GM20431 (cell line): ENCODE measurements around the gene ATP2A1.
"Not testable (repeated sequence)": the region's sequence is repeated elsewhere in the genome, so short reads cannot be mapped to it uniquely, and the experiment has no call there.

Experiments
- in situ Hi-C: fragments of 300-500 bp; cut with MseI, MboI; formaldehyde crosslinking; loops from one replicate; pipeline ENCODE4 v1.15.0; 2020; ENCODE audit warnings: low sequenced_read_pairs; ENCODE audit not compliant: unreplicated experiment

The ATP2A1 gene

DNA sequence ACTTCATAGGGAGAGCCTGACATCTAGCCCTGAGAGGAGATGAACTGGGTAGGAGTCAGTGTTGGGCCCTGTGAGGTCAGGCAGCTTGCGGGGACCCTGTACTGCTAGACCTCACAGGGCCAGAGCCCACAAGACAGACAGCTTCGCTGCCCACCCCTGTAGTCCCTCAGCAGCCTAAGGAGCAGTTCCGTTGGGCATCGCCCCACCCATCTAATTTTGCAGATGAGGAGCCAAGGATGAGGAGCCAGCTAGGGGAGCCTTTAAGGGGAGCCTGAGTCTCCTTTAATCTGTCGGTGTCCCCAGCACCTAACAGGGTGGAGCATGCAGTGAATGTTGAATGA lies 31.4 kb upstream of the ATP2A1 start:
- in situ Hi-C loops = no loop called here

- in situ Hi-C loops = no loop called here
Measured at GRCh38 chr16:28858421-28858820, 19.9 kb upstream of the ATP2A1 start.

- in situ Hi-C loops = no loop called here
Measured at GRCh38 chr16:28859326-28859725, 19.0 kb upstream of the ATP2A1 start.

- in situ Hi-C loops = no loop called here
Measured at GRCh38 chr16:28863929-28864793, 14.1 kb upstream of the ATP2A1 start.

- in situ Hi-C loops = no loop called here
Measured at GRCh38 chr16:28865001-28865688, 13.1 kb upstream of the ATP2A1 start.

GRCh38 chr16:28865722-28866453 lies 12.4 kb upstream of the ATP2A1 start:
- in situ Hi-C loops = no loop called here

GRCh38 chr16:28866454-28866804 lies 11.9 kb upstream of the ATP2A1 start:
- in situ Hi-C loops = no loop called here

DNA sequence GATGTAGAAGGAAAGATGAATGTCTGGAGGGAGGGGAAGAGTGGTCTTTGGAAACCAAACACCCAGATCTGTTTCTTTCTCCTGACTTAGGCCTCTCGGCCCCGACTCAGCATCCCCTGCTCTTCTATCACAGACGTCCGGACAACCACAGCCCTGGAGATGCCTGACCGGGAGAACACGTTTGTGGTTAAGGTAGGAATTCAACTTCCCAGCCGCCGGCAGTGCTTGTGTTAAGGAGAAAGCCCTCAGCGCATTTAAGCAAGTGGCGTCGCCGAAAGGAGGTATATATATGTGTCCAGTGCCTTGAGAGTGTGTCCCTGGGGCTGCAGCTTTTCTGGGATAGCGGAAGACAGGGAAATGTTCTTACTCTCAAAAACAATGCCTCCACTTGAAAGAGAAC lies 11.0 kb upstream of the ATP2A1 start:
- in situ Hi-C loops = no loop called here

DNA sequence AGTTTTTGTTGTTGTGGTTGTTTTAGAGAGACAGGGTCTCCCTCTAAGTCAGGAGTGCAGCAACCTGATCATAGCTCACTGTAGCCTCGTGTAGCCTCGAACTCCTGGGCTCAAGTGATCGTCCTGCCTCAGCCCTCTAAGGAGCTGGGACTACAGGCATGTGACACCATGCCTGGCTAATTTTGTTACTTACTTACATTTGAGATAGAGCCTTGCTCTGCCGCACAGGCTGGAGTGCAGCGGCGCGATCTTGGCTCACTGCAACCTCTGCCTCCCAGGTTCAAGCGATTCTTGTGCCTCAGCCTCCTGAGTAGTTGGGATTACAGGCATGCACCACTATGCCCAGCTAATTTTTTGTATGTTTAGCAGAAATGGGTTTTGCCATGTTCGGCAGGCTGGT lies 10.6 kb upstream of the ATP2A1 start:
- in situ Hi-C loops = not testable (repeated sequence)

DNA sequence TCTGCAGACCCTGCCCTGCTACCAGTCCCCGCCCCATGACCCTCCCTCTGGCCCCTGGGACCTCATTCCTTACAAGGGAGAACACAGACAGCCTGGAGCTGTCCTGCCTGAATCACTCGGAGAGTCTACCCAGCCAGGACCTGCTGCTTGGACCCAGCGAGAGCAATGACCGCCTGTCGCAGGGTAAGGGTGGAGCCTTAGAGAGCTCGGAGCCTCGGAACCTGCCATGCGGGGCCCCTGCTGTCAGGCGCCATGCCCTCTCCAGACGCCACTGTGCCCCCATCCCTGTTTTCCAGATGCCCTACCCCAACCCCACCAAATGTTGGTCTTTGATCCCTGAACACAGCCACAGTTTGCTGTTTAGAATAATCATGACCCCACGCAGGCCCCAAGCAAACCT lies 9.1 kb upstream of the ATP2A1 start:
- in situ Hi-C loops = no loop called here

DNA sequence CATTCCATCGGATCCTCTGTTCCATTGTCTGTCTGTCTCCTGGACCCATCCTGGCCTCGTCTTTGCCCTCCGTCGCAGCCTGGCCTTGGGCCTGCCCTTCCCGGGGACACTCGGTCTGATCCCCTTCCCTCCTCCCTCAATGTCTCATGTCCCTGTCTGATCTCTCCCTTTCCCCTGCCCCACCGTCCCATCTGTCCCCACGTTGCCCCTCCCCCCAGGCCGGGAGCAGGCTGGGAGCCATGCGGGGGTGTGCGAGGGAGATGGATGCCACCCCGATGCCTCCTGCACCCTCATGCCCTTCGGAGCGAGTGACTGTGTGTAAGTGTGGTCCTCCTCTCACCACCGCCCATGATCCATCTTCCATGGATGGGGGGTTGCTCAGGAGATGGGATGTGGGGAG lies 5.3 kb upstream of the ATP2A1 start:
- in situ Hi-C loops = loop anchor here (10.0 kb wide), 1 partner anchor 52 kb away; the partner anchor contains the start of gene RABEP2

DNA sequence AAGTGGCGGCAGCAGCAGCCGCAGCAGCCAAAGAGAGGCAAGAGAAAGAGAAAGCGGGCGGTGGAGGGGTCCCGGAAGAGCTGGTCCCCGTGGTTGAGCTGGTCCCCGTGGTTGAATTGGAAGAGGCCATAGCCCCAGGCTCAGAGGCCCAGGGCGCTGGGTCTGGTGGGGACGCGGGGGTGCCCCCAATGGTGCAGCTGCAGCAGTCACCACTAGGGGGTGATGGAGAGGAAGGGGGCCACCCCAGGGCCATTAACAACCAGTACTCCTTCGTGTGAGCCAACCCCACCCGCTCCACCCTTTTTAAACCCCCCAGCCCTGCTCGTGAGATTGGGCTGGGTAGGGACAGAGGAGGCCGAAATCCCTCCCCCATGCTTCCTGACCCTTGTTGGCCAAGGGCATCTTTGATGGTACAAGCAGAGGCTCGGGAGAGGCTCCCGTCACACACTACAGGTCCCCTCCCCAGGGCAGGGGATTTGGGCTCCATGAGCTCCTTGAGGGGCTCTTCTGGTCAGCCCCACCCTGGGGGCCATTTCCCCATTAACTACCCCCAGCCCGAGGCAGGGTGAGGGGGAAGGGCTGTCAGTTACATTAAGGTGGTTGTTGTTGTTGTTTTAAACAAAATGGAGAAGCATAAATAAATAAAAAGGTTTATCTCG lies 4.6 kb upstream of the ATP2A1 start:
- in situ Hi-C loops = loop anchor here (10.0 kb wide), 1 partner anchor 51 kb away; the partner anchor contains the start of gene RABEP2

GRCh38 chr16:28874406-28874805 lies 3.9 kb upstream of the ATP2A1 start:
- in situ Hi-C loops = loop anchor here (10.0 kb wide), 1 partner anchor 50 kb away; the partner anchor contains the start of gene RABEP2

- in situ Hi-C loops = loop anchor here (10.0 kb wide), 1 partner anchor 49 kb away; the partner anchor contains the start of gene RABEP2
Measured at GRCh38 chr16:28875134-28876018, 2.9 kb upstream of the ATP2A1 start.

GRCh38 chr16:28876019-28876659 lies 2.1 kb upstream of the ATP2A1 start:
- in situ Hi-C loops = loop anchor here (10.0 kb wide), 1 partner anchor 49 kb away; the partner anchor contains the start of gene RABEP2

DNA sequence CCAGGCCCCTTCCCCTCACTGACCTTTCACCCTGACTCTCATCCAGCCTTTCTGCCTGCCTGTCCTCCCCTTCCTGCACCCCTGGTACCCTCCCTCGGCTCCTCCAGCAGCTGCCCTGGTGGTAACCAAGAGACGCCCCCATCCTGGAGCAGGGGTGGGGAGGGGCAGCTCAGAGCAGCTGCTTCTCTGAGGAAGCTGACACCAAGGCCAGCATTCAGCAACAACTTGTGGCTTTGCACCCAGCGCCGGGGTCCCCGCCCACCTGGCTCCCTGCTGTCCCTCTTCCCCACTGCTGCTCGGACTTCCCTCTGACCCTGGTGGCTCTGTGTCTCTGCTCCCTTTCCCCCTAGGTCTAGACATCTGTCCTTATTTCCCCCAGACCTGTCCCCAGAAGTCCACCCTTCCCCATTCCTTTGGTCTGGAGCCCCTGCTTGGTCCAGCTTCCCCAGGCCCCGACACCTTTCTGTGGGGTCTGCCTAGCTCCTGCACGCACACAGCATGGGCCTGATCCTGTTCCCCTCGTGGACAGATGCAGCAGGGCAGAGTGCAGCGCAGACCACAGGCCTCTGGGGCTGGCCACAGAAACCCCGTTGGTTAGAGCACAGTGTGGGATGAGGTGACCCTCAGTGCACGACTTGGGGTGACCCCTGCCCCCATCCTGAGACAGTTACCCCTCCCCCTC lies 1.2 kb upstream of the ATP2A1 start:
- in situ Hi-C loops = loop anchor here (10.0 kb wide), 1 partner anchor 48 kb away; the partner anchor contains the start of gene RABEP2

- in situ Hi-C loops = loop anchor here (10.0 kb wide), 1 partner anchor 47 kb away; the partner anchor contains the start of gene RABEP2
Measured at GRCh38 chr16:28877655-28878000, 660 bp upstream of the ATP2A1 start.

DNA sequence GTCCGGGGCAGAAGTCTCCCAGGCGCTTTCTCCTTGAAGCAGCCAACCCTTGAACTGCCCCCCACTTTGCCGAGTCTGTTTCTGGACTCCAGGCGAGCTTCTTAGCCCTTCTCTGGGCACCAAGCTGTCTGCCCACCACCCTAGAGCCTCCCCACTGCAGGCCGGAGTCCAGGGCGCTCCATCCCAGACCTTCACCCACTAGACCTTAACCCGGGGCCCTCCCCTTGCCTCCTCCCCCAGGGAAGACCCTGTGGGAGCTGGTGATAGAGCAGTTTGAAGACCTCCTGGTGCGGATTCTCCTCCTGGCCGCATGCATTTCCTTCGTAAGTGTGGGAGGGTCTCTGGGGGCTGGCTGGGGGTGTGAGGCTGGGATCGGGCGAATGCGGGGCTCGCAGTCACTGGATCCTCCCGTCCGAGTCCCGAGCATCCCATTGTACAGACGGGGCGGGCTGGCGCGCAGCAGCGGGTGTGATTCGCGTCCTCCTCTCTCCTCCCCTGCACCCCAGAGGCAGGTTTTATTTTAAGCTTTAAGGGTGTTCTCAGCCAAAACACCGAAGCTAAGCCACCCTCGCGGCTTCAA lies 1.1 kb downstream of the ATP2A1 start:
- in situ Hi-C loops = loop anchor here (10.0 kb wide), 1 partner anchor 45 kb away; the partner anchor contains the start of gene RABEP2
